Testis (tissue), 3 donors: ENCODE measurements around the gene SASS6. TPM values are rescaled to one million over a fixed set of nuclear protein-coding genes. Genes with fewer than 3 reads are reported as not detected.

Source experiments
- DNase-seq: peaks from one replicate; pipeline ENCODE4 v3.0.0-alpha.2; 2019
- H3K27ac ChIP-seq, 2 donors: fragments of 200-600 bp; sonication (generic); one replicate each; pipeline ENCODE4 v1.5.1; 2019
- H3K27me3 ChIP-seq: fragments of 200-600 bp; sonication (generic); one replicate; pipeline ENCODE4 v1.5.1; 2019
- H3K36me3 ChIP-seq: fragments of 200-600 bp; sonication (generic); one replicate; pipeline ENCODE4 v1.5.1; 2017; ENCODE audit warnings: low read depth; ENCODE audit errors: missing control alignments
- H3K4me1 ChIP-seq: fragments of 200-600 bp; sonication (generic); one replicate; pipeline ENCODE4 v1.5.1; 2019
- H3K4me3 ChIP-seq, 2 donors: fragments of 200-600 bp; sonication (generic); one replicate each; pipeline ENCODE4 v1.5.1; 2017 to 2019
- H3K9me3 ChIP-seq: fragments of 200-600 bp; sonication (generic); one replicate; pipeline ENCODE4 v1.5.1; 2017
- POLR2A ChIP-seq: fragments of 450-650 bp; IDR thresholded peaks from one replicate; pipeline ENCODE4 v1.6.1; 2017; ENCODE audit warnings: antibody characterized with exemption, mild to moderate bottlenecking, moderate library complexity
- WGBS, 2 donors: methylation state at CpG; one replicate each; pipeline ENCODE4 v1.1.5; 2018; 5-methylcytosine and 5-hydroxymethylcytosine counted together
- intact Hi-C: fragments of 100-400 bp; cut with DNase I; formaldehyde crosslinking; loops from one replicate; pipeline ENCODE4 v1.15.1; 2023; ENCODE audit warnings: low total_unique reads
- polyA plus RNA-seq: library from polyadenylated mRNA; stranded (reverse); fragments of 350-450 nt; fragmentation: Illumina TruSeq; extraction: RNeasy Lipid Tissue Mini Kit (QIAGEN cat#74804); gene quantifications from one replicate; pipeline ENCODE4 v1.2.3, GENCODE V29; 2014; ENCODE audit warnings: low read depth, low replicate concordance; ENCODE audit not compliant: insufficient read depth
- total RNA-seq, 2 donors: library from RNA; depleted of rRNA; stranded (reverse); fragments of >200 nt; gene quantifications; one replicate each; pipeline ENCODE4 v1.2.3, GENCODE V29; 2016
- TF ChIP-seq, protein P1 (sequence below), 3 experiments: fragments of 450-650 bp in 2 of 3; fragments of 200-600 bp in 1 of 3; sonication (generic) in 1 of 3; IDR thresholded peaks; one replicate each; pipeline ENCODE4 v1.5.1; 2016 to 2019; ENCODE audit warnings: antibody characterized with exemption in 3 of 3, mild to moderate bottlenecking in 2 of 3, moderate library complexity in 1 of 3

Gene SASS6
- total and polyA plus RNA-seq, 3 donors from 2014 or later: 5.4 to 13.4 (median 9.5) TPM

DNA sequence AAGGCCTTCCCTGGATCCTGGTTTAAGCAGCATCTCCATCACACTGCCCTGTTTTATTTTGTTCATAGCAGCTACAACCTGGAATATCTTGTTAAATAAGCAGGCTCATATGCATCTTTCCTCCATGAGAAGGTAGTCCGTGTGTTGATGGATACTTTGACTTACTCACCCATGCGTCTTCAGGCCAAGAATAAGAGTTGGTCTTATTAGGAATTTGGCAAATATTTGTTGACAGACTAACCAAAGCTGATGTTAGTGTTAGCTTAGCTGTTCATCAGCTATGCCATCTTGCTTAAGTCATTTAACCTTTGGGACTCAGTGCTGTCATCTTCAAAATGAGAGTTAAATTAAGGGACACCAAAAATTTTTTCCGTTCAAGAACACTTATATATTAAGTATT is 59.2 kb downstream of the SASS6 start:
- no peaks in the 10 kb centered on the region for H3K4me1 ChIP-seq
- H3K9me3 ChIP-seq: no peaks in the 10 kb centered on the region
- WGBS, 2 donors: 87 to 96% methylated on average over 3 of the region's 3 CpGs
- no peaks in the 10 kb centered on the region for H3K27me3 ChIP-seq
- no peaks in the 10 kb centered on the region for H3K36me3 ChIP-seq
- H3K4me3 ChIP-seq: no peak overlapping the region
- H3K27ac ChIP-seq: no peak overlapping the region
- intact Hi-C loops: no loop called here
- TF ChIP-seq, protein P1, sequence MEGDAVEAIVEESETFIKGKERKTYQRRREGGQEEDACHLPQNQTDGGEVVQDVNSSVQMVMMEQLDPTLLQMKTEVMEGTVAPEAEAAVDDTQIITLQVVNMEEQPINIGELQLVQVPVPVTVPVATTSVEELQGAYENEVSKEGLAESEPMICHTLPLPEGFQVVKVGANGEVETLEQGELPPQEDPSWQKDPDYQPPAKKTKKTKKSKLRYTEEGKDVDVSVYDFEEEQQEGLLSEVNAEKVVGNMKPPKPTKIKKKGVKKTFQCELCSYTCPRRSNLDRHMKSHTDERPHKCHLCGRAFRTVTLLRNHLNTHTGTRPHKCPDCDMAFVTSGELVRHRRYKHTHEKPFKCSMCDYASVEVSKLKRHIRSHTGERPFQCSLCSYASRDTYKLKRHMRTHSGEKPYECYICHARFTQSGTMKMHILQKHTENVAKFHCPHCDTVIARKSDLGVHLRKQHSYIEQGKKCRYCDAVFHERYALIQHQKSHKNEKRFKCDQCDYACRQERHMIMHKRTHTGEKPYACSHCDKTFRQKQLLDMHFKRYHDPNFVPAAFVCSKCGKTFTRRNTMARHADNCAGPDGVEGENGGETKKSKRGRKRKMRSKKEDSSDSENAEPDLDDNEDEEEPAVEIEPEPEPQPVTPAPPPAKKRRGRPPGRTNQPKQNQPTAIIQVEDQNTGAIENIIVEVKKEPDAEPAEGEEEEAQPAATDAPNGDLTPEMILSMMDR (IDR thresholded peaks at IDR 0.05): no peak
- TF ChIP-seq POLR2A: no peak
- DNase-seq: no peak

DNA sequence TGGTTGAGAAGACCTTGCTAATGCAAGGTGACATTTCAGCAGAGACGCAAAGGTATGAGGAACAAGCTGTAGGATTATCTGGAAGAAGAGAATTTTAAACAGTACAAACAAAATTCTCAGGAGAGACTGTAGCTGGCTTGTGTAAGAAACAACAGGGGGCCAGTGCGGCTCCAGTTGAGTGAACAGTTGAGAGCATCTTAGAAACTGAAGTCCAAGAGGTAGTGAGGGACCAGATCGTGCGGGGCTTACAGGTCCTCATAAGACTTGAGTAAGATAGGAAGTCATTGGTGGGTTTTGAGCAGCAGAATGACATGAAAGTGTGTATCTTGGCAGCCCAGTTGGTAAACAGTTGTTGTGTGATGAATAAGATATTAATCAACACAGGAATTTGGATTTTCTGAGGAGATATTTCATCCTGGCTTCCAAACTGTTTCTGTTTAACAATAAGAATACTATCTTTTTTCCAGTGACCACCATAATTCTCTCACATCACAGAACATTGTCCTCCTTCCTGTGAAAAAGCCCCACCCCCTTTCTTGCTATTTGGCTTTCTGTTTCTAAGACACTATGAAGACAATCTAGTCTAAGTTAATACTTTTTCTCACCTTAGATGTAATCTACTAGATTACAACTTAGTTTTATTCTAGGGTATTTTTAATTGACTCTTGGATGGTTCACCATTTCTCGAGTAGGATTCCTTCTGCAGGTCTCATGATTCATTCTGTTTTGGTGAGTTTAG is 62.4 kb downstream of the SASS6 start:
- H3K4me1 ChIP-seq: no peaks in the 10 kb centered on the region
- no peaks in the 10 kb centered on the region for H3K36me3 ChIP-seq
- no peak for TF ChIP-seq POLR2A
- TF ChIP-seq, protein P1 (IDR thresholded peaks at IDR 0.05): no peak
- no peak overlapping the region for H3K27ac ChIP-seq
- 94 to 96% methylated on average over 5 of the region's 5 CpGs for WGBS, 2 donors
- intact Hi-C loops: no loop called here
- no peaks in the 10 kb centered on the region for H3K27me3 ChIP-seq
- no peak for DNase-seq
- H3K4me3 ChIP-seq: no peak overlapping the region
- H3K9me3 ChIP-seq: no peaks in the 10 kb centered on the region

DNA sequence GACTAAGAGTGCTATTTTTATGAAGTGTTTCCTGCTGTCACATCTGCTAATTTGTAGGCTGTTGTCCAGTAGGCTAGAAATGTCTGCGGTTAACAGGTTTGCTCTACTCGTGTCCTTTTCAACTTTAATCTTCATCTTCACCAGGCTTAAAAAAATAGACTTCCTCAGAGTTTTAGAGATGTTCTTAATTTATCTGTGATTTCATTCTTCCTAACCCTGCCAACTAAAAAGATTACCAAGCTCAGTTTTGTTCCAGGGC is 66.8 kb downstream of the SASS6 start:
- no peak for DNase-seq
- no peak overlapping the region for H3K4me3 ChIP-seq
- no peaks in the 10 kb centered on the region for H3K36me3 ChIP-seq
- H3K9me3 ChIP-seq: no peaks in the 10 kb centered on the region
- H3K27ac ChIP-seq: no peak overlapping the region
- 70 to 76% methylated on average over 2 of the region's 2 CpGs for WGBS, 2 donors
- TF ChIP-seq, protein P1 (IDR thresholded peaks at IDR 0.05): no peak
- no peak for TF ChIP-seq POLR2A
- H3K27me3 ChIP-seq: no peaks in the 10 kb centered on the region
- H3K4me1 ChIP-seq: no peaks in the 10 kb centered on the region
- intact Hi-C loops: no loop called here

DNA sequence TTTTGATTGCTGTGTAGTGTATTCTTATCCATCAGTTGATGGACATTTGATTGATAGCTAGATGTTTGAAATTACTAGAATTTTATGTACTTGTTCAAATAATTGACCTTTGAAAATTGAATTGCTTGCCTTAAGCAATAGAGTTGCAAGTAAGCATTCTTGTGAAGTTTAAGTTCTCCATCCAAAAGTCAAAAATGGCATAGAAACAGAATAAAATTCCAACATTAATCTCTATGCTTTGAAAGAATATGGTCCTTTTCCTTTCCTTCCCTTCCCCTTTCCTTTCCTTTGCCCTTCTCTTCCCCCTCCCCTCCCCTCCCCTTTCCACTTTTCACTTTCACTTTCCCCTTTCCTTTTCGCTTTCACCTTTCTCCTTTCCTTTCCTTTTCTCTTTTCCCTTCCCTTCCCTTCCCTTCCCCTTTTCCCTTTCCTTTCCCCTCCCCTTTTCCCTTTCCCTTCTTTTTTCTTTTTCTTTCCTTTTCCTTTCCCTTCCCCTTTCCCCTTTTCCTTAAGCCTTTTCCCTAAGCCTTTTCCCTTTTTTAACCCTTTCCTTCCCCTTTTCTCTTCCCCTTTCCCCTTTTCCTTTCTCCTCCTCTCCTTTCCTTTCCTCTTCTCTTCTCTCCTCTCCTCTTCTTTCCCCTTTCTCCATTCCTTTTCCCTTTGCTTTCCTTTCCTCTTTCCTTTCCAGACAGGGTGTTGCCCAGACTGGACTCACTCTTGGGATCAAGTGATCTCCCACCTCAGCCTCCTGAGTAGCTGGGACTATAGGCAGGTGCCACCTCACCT is 67.4 kb downstream of the SASS6 start:
- no peak overlapping the region for H3K27ac ChIP-seq
- H3K27me3 ChIP-seq: no peaks in the 10 kb centered on the region
- DNase-seq: no peak
- no peak overlapping the region for H3K4me3 ChIP-seq
- no peaks in the 10 kb centered on the region for H3K4me1 ChIP-seq
- TF ChIP-seq, protein P1 (IDR thresholded peaks at IDR 0.05): no peak
- no peak for TF ChIP-seq POLR2A
- H3K36me3 ChIP-seq: no peaks in the 10 kb centered on the region
- 88 to 92% methylated on average over 1 of the region's 1 CpG for WGBS, 2 donors
- no peaks in the 10 kb centered on the region for H3K9me3 ChIP-seq
- intact Hi-C loops: no loop called here
